ENCODE results near the gene IFT122. TPM values are rescaled to one million over a fixed set of nuclear protein-coding genes. Genes with fewer than 3 reads are reported as not detected.
A peak's percentile ranks its signal among the peaks of the same experiment; 100 is the strongest.

IFT122 gene
- total RNA-seq, 6 experiments from 2014 or later, result 7.1 to 16.8 (median 11.5) TPM

GRCh38 chr3:129424185-129424841, 15.7 kb upstream of the IFT122 start:
- TF ChIP-seq POLR2A (IDR thresholded peaks at IDR 0.05) (no peak), CTCF (IDR thresholded peaks at IDR 0.05) (no peak)
- DNase-seq (no peak), ATAC-seq (no peak)
- 88% methylated on average over 3 of the region's 4 CpGs for WGBS (ENCODE audit: insufficient coverage, low coverage, low lambda C conversion rate, missing lambda C conversion rate)
- no peaks in the 10 kb centered on the region for H3K27me3 ChIP-seq
- intact Hi-C loops (cut with DNase I), result no loop called here
- H3K4me1 ChIP-seq, result peaks cover 0 to 27% (median 0%) of the 10 kb centered on the region in 4 donors
- H3K9me3 ChIP-seq, result no peaks in the 10 kb centered on the region
- H3K27ac ChIP-seq, result no peak overlapping the region
- H3K36me3 ChIP-seq, result no peaks in the 10 kb centered on the region
- H3K4me3 ChIP-seq, result no peak overlapping the region

- Histone ChIP-seq H3K4me1 (peaks cover 0 to 28% (median 0%) of the 10 kb centered on the region in 4 donors), H3K9me3 (no peaks in the 10 kb centered on the region), H3K27me3 (no peaks in the 10 kb centered on the region), H3K27ac (peak overlapping the region in 1 of 3 donors; percentile 43), H3K36me3 (no peaks in the 10 kb centered on the region), H3K4me3 (no peak overlapping the region)
- no peak for ATAC-seq
- WGBS (ENCODE audit: insufficient coverage, low coverage, low lambda C conversion rate, missing lambda C conversion rate), result 83% methylated on average over 3 of the region's 3 CpGs
- intact Hi-C loops (cut with DNase I), result no loop called here
- DNase-seq, result no peak
- TF ChIP-seq CTCF (IDR thresholded peaks at IDR 0.05) (no peak), POLR2A (IDR thresholded peaks at IDR 0.05) (no peak)
Measured at GRCh38 chr3:129425213-129425612, 14.8 kb upstream of the IFT122 start.

- Histone ChIP-seq H3K27ac (peak overlapping the region in 1 of 3 donors; percentile 43), H3K36me3 (peaks cover 0 to 2% (median 0%) of the 10 kb centered on the region in 4 donors), H3K4me3 (no peak overlapping the region), H3K4me1 (peaks cover 0 to 28% (median 0%) of the 10 kb centered on the region in 4 donors), H3K27me3 (no peaks in the 10 kb centered on the region), H3K9me3 (no peaks in the 10 kb centered on the region)
- peak in 2 of 4 donors; percentile 27 to 36 for ATAC-seq
- WGBS (ENCODE audit: insufficient coverage, low coverage, low lambda C conversion rate, missing lambda C conversion rate), result 51% methylated on average over 2 of the region's 2 CpGs
- TF ChIP-seq CTCF (IDR thresholded peaks at IDR 0.05), result no peak
- TF ChIP-seq POLR2A (IDR thresholded peaks at IDR 0.05), result no peak
- intact Hi-C loops (cut with DNase I), result no loop called here
- no peak for DNase-seq
Measured at GRCh38 chr3:129425619-129426018, 14.4 kb upstream of the IFT122 start.

- Histone ChIP-seq H3K27me3 (no peaks in the 10 kb centered on the region), H3K4me1 (peaks cover 0 to 42% (median 7%) of the 10 kb centered on the region in 4 donors), H3K27ac (no peak overlapping the region), H3K9me3 (no peaks in the 10 kb centered on the region), H3K36me3 (peaks cover 0 to 18% (median 12%) of the 10 kb centered on the region in 4 donors), H3K4me3 (peak overlapping the region; percentile 25 to 52 (median 46))
- no peak for TF ChIP-seq CTCF (IDR thresholded peaks at IDR 0.05)
- TF ChIP-seq POLR2A (IDR thresholded peaks at IDR 0.05), result no peak
- ATAC-seq, result no peak
- 22% methylated on average over 6 of the region's 8 CpGs for WGBS (ENCODE audit: insufficient coverage, low coverage, low lambda C conversion rate, missing lambda C conversion rate)
- DNase-seq, result no peak
- intact Hi-C loops (cut with DNase I), result no loop called here
Measured at GRCh38 chr3:129428007-129428375, 12.0 kb upstream of the IFT122 start.

Data from right lobe of liver (tissue), 6 donors.